ENCODE results near the gene GRK7.
"Not testable (repeated sequence)": the region's sequence is repeated elsewhere in the genome, so short reads cannot be mapped to it uniquely, and the experiment has no call there.

The GRK7 gene

GRCh38 chr3:141764045-141764444 lies 837 bp downstream of the GRK7 start:
- DNase-seq: no peak

GRCh38 chr3:141764465-141764864 lies 1.3 kb downstream of the GRK7 start:
- no peak for DNase-seq

GRCh38 chr3:141764986-141765385 lies 1.8 kb downstream of the GRK7 start:
- DNase-seq: no peak

GRCh38 chr3:141767066-141767465 lies 3.9 kb downstream of the GRK7 start:
- no peak for DNase-seq

- no peak for DNase-seq
Observed at GRCh38 chr3:141769221-141769894, 6.2 kb downstream of the GRK7 start.

GRCh38 chr3:141773676-141774075 lies 10.5 kb downstream of the GRK7 start:
- DNase-seq: no peak

- DNase-seq: no peak
Observed at GRCh38 chr3:141776376-141776775, 13.2 kb downstream of the GRK7 start.

- no peak for DNase-seq
Observed at GRCh38 chr3:141776885-141777284, 13.7 kb downstream of the GRK7 start.

- no peak for DNase-seq
Observed at GRCh38 chr3:141777957-141778813, 15.0 kb downstream of the GRK7 start.

- DNase-seq: no peak
Observed at GRCh38 chr3:141779667-141780066, 16.5 kb downstream of the GRK7 start.

- DNase-seq: no peak
Observed at GRCh38 chr3:141782386-141782932, 19.3 kb downstream of the GRK7 start.

- no peak for DNase-seq
Observed at GRCh38 chr3:141783632-141784031, 20.4 kb downstream of the GRK7 start.

- no peak for DNase-seq
Observed at GRCh38 chr3:141784096-141784495, 20.9 kb downstream of the GRK7 start.

- no peak for DNase-seq
Observed at GRCh38 chr3:141784531-141784930, 21.3 kb downstream of the GRK7 start.

GRCh38 chr3:141788149-141788548 lies 24.9 kb downstream of the GRK7 start:
- DNase-seq: no peak

- DNase-seq: not testable (repeated sequence)
Observed at GRCh38 chr3:141788750-141789149, 25.5 kb downstream of the GRK7 start.

- DNase-seq: no peak
Observed at GRCh38 chr3:141789281-141789680, 26.1 kb downstream of the GRK7 start.

- DNase-seq: no peak
Observed at GRCh38 chr3:141790171-141790570, 27.0 kb downstream of the GRK7 start.

- DNase-seq: no peak
Observed at GRCh38 chr3:141792495-141792894, 29.3 kb downstream of the GRK7 start.

GRCh38 chr3:141793476-141794260 lies 30.5 kb downstream of the GRK7 start:
- DNase-seq: no peak

GRCh38 chr3:141795276-141795675 lies 32.1 kb downstream of the GRK7 start:
- DNase-seq: no peak

GRCh38 chr3:141795741-141796080 lies 32.5 kb downstream of the GRK7 start:
- no peak for DNase-seq

Measured in activated CD4-positive, alpha-beta T cell treated with anti-CD3 and anti-CD28 coated beads, Interleukin-2, amount 50 U/mL, for 1 hour (primary cell).